Loucy (cell line): ENCODE results near the gene EPN2.

Experiments used
- EZH2phosphoT487 ChIP-seq: fragments of 200-600 bp; IDR thresholded peaks from 2 replicates; pipeline ENCODE4 v1.6.1; 2018; ENCODE audit warnings: antibody characterized with exemption, mild to moderate bottlenecking, moderate library complexity, borderline replicate concordance
- TF ChIP-seq, protein P1 (sequence below): fragments of 200-600 bp; sonication (generic); conservative IDR thresholded peaks from 2 replicates; pipeline ENCODE4 v1.5.1; 2014; ENCODE audit warnings: mild to moderate bottlenecking, antibody characterized with exemption, low read length

DNA sequence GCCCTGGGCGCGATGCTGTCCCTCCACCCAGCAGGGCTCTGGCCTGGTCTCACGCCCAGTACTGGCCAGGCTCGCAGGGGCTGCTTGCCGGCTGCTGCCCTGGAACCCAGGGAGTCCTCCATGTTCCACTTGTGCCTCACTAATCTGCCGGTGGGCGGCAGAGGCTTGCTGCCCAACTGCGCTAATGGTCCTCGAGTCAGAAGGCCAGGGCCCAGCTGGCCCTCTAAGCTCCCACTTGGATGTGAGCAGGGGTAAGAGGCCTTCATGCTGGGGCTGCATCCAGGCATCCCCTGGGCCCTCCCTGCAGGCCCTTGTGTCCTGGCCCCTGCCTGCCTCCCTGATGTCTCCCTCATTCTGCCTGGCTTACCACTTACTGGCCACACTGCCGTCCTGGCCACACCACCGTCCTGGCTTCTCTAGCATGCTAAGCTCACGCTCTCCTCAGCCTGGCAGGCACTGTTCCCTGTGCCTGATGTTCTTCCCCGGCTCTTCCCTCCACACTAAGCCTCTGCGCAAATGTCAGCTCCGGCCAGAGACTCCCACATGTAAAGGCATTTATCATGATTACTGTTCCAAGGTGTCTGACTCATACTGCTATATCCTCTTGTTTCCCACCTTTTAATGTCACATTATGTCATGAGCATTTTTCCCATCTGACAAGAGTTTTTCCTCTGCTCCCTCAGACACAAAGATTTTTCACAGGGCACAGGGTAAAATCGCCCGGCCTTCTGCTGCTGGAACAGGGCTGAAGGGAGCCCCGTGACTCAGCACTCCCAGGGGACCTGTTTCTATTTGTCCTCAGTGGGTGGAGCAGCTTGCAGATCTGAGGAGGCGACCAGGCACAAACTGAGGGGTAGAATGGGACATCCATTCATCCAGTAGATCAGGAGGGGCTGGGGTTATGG, 109.4 kb downstream of the EPN2 start:
- TF ChIP-seq, protein P1, sequence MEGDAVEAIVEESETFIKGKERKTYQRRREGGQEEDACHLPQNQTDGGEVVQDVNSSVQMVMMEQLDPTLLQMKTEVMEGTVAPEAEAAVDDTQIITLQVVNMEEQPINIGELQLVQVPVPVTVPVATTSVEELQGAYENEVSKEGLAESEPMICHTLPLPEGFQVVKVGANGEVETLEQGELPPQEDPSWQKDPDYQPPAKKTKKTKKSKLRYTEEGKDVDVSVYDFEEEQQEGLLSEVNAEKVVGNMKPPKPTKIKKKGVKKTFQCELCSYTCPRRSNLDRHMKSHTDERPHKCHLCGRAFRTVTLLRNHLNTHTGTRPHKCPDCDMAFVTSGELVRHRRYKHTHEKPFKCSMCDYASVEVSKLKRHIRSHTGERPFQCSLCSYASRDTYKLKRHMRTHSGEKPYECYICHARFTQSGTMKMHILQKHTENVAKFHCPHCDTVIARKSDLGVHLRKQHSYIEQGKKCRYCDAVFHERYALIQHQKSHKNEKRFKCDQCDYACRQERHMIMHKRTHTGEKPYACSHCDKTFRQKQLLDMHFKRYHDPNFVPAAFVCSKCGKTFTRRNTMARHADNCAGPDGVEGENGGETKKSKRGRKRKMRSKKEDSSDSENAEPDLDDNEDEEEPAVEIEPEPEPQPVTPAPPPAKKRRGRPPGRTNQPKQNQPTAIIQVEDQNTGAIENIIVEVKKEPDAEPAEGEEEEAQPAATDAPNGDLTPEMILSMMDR, result no peak
- no peak for TF ChIP-seq EZH2phosphoT487
